ENCODE results near the gene DDHD1.

GRCh38 chr14:53167602-53168328 lies 14.6 kb upstream of the DDHD1 start:
- no peak for TF ChIP-seq CTCF (IDR thresholded peaks at IDR 0.05; ENCODE audit: insufficient read depth, low read depth, low read length)
- TF ChIP-seq EZH2 (IDR thresholded peaks at IDR 0.05; ENCODE audit: insufficient read depth, low read length) = no peak

All from astrocyte (in vitro differentiated cells and primary cell).